Activated naive CD8-positive, alpha-beta T cell treated with anti-CD3 and anti-CD28 coated beads, Interleukin-2, amount 50 U/mL, for 24 hours (primary cell): ENCODE data around the gene PLCB2.

ENCODE experiments used
- ATAC-seq: fragments of 150-1000 bp; cut with Tn5 transposase; one replicate; pipeline ENCODE4 v1.10.0; 2021
- DNase-seq: peaks from one replicate; pipeline ENCODE4 v3.0.0; 2021
- H3K27ac Mint-ChIP-seq: one replicate; pipeline ENCODE4 v1.8.0; 2021; ENCODE audit warnings: mild to moderate bottlenecking, mixed read lengths
- H3K27me3 Mint-ChIP-seq: one replicate; pipeline ENCODE4 v1.8.0; 2021; ENCODE audit warnings: mixed read lengths
- H3K36me3 Mint-ChIP-seq: one replicate; pipeline ENCODE4 v1.8.0; 2021; ENCODE audit warnings: low read depth, mixed read lengths
- H3K4me1 Mint-ChIP-seq: one replicate; pipeline ENCODE4 v1.8.0; 2021; ENCODE audit warnings: mixed read lengths
- H3K4me3 Mint-ChIP-seq: one replicate; pipeline ENCODE4 v1.8.0; 2021; ENCODE audit warnings: mild to moderate bottlenecking, moderate library complexity, mixed read lengths
- H3K9me3 Mint-ChIP-seq: one replicate; pipeline ENCODE4 v1.8.0; 2021; ENCODE audit warnings: mixed read lengths

PLCB2 gene

DNA sequence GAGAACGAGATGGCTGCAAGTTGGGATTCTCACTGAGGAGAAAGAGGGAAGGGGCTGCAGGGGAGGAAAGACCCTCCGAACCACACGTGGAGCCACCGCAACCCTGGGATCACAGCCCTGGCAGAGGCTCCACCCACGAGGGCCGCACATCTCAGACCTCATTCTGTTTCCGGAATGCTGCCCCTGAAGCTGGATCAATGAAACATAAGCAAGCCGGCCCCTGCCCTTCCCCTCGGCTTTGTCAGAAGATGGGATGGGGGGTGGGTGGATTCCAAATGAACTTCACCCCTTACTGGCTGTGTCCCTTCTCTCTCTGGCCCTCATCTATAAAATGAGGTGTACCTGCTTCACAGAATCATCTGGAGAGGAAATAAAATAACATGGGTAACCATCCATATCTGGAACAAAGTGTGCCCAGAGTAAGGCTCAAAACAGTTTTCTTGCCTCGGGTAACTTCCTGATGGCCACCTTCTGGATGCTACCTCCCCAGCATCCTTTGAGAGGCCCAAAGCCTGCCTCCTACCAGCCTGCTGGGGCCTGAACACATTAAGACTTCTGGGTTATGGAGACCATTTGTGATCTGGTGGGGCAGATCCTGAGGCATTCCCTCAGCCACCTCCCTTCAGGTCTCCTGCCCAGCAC is 37.6 kb upstream of the PLCB2 start:
- DNase-seq: no peak
- H3K27ac Mint-ChIP-seq: no peak overlapping the region
- no peaks in the 10 kb centered on the region for H3K36me3 Mint-ChIP-seq
- no peaks in the 10 kb centered on the region for H3K4me1 Mint-ChIP-seq
- H3K9me3 Mint-ChIP-seq: no peaks in the 10 kb centered on the region
- no peaks in the 10 kb centered on the region for H3K27me3 Mint-ChIP-seq
- ATAC-seq: no peak
- no peak overlapping the region for H3K4me3 Mint-ChIP-seq

- Mint-ChIP-seq H3K4me3 (no peak overlapping the region), H3K4me1 (no peaks in the 10 kb centered on the region), H3K9me3 (no peaks in the 10 kb centered on the region), H3K27ac (no peak overlapping the region), H3K36me3 (no peaks in the 10 kb centered on the region), H3K27me3 (no peaks in the 10 kb centered on the region)
- peak; percentile 71 for DNase-seq
- ATAC-seq: peak; percentile 58
Measured at GRCh38 chr15:40344631-40345120, 36.9 kb upstream of the PLCB2 start.

DNA sequence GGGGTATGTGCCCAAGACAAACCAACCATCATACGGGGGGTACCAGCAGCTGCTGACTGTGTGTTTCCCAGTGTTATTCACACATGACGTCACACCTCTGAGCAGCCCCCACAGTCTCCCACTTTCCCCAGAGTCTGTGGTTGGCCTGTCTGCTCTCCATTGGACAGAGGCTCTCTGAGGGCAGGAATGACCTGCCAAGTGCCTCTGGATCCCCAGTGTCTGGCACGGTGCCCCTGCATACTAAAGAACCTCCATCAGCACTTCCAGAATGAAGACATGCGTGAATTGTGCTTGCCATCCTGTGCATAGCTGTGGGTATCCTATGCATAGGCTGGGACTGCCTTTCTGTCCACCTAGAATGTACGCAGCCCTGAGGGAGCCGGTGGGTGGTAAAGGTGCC is 36.5 kb upstream of the PLCB2 start:
- DNase-seq (no peak), ATAC-seq (no peak)
- Mint-ChIP-seq H3K27me3 (no peaks in the 10 kb centered on the region), H3K27ac (no peak overlapping the region), H3K4me1 (no peaks in the 10 kb centered on the region), H3K36me3 (no peaks in the 10 kb centered on the region), H3K9me3 (no peaks in the 10 kb centered on the region), H3K4me3 (no peak overlapping the region)

DNA sequence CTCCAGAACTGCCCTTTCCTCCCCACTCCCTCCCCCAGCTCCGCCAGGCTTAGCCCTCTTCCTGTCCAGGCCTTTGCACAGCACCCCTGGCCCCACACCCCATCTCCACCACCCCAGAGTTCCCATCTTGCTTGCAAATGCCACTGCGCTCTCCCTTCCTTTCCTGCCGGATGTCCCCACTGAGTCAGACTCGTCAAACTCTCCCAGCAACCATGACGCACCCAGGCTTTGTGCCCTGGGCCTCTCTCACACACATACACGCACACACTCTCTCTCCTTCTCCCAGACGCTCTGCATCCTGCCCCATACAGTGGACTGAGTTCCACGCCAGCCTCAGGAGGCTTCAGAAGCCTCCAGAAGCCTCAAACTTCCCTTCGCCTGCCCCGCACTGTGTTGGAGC is 35.8 kb upstream of the PLCB2 start:
- Mint-ChIP-seq H3K27ac (no peak overlapping the region), H3K4me1 (no peaks in the 10 kb centered on the region), H3K4me3 (no peak overlapping the region), H3K36me3 (no peaks in the 10 kb centered on the region), H3K27me3 (no peaks in the 10 kb centered on the region), H3K9me3 (no peaks in the 10 kb centered on the region)
- DNase-seq (no peak), ATAC-seq (no peak)

DNA sequence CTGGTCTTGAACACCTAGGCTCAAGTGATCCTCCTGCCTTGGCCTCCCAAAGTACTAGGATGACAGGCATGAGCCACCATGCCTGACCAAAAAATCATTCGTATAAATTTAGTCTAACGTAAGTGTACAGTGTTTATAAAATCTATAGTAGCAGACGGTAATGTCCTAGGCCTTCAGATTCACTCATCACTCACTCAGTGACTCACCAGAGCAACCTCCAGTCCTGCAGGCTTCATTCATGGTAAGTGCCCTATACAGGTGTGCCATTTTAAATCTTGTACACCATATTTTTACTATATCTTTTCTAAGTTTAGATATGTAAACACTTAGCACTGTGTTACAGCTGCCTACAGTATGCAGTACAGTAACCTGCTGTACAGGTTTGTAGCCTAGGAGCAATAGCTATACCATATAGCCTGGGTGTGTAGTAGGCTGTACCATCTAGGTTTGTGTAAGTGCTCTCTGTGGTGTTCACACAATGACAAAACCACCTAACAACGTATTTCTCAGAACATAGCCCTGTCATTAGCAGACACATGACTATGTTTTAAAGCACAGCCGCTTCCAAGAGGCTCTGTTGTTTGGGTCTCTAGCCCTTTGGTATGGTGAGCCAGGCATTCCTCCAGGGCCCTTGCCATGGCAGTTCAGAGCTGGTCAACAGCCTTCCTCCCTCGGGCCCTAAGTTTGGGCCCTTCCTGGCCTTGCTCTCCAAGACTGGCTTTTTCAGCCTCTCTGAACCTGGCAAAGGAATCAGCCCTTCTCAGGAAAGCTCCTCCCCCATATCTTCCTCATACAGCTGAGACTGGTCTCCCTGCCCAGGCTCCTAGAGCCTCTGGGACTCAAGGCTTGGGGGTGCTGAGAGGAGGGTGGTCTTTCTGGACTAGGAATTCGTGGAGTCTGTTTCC is 34.9 kb upstream of the PLCB2 start:
- no peak for ATAC-seq
- Mint-ChIP-seq H3K4me1 (peaks cover 2% of the 10 kb centered on the region), H3K4me3 (no peak overlapping the region), H3K27ac (no peak overlapping the region), H3K9me3 (no peaks in the 10 kb centered on the region), H3K36me3 (no peaks in the 10 kb centered on the region), H3K27me3 (no peaks in the 10 kb centered on the region)
- DNase-seq: no peak

DNA sequence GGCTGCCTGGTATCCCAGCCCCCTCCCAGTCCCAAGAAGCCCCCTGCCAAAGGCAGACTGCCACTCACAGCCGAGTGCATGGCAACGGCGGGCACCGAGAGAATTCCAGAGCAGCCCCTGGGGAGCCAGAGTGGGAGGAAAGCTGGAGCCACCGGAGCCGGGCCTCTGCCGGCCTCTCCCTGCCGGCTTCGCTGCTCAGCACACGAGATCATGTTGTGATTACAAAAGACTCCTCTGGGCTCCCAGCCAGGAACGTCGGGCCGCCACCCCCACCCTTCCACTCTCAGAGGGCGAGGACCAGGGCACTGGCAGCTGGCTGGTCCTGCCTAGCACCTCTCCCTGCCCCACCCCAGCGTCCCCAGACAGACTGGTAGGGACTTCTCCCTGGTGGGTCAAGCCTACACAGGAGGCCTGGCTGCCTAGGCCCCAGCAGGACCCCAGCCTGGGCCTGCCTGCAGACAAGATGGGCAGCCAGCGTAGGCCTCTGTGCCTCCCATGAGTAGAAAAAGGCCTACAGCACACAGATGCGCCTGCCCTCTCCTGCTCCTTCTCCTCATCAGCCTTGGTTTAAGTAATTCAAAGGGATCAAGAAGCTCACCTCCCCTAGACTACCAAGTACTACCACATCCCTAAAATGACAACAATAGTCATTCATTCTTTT is 33.1 kb upstream of the PLCB2 start, which contains the start of gene CCDC9B:
TSS of gene CCDC9B (minus strand) at position 200 of the 661 bp plus-strand sequence. CDS start at position 80, 120 bp downstream.
- DNase-seq (no peak), ATAC-seq (no peak)
- peaks cover 2% of the 10 kb centered on the region for H3K4me1 Mint-ChIP-seq
- H3K27ac Mint-ChIP-seq: no peak within 1 kb of the TSS
- no peaks in the 10 kb centered on the region for H3K27me3 Mint-ChIP-seq
- H3K36me3 Mint-ChIP-seq: no peaks in the 10 kb centered on the region
- no peak within 1 kb of the TSS for H3K4me3 Mint-ChIP-seq
- no peaks in the 10 kb centered on the region for H3K9me3 Mint-ChIP-seq

GRCh38 chr15:40340038-40340739 is 32.5 kb upstream of the PLCB2 start:
- no peak for DNase-seq
- no peak overlapping the region for H3K4me3 Mint-ChIP-seq
- peaks cover 2% of the 10 kb centered on the region for H3K4me1 Mint-ChIP-seq
- no peak overlapping the region for H3K27ac Mint-ChIP-seq
- H3K9me3 Mint-ChIP-seq: no peaks in the 10 kb centered on the region
- no peaks in the 10 kb centered on the region for H3K36me3 Mint-ChIP-seq
- no peak for ATAC-seq
- H3K27me3 Mint-ChIP-seq: no peaks in the 10 kb centered on the region

GRCh38 chr15:40339621-40339945 is 31.8 kb upstream of the PLCB2 start:
- H3K9me3 Mint-ChIP-seq: no peaks in the 10 kb centered on the region
- DNase-seq: no peak
- H3K4me1 Mint-ChIP-seq: peaks cover 4% of the 10 kb centered on the region
- no peaks in the 10 kb centered on the region for H3K36me3 Mint-ChIP-seq
- no peak overlapping the region for H3K4me3 Mint-ChIP-seq
- H3K27me3 Mint-ChIP-seq: no peaks in the 10 kb centered on the region
- H3K27ac Mint-ChIP-seq: no peak overlapping the region
- no peak for ATAC-seq

DNA sequence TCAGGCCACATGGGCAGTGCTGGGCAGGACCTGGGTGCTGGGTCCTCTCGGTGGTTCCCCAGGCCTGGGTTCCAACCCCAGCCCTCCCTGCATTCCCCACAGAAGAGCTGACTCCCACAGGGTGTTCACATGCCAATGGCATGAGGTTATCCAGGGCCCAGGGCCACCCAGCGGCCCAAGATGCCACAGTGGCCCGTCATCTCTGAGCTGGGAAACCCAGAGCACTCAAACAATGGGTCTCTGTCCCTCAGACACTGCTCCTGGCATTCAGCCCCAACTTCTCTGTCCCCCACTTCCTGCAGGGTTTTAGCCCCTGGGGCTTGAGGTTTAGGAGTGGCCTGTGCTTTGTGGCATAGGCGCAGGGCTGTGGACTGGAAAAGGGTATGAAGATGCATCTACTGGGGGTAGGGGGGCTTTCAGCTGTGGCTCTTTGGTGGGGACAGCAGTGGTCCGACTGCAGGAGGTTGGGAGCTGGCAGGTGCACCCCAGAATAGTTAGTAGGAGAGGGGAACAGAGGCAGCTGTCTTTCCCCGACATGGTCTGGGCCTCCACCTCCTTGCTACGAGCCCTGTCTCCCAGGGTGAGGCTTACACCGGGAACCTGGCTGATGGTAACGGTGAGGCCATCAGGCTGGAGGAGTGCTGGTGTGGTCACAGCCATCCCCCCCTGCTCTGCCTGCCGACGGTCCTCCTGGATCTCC is 31.3 kb upstream of the PLCB2 start:
- Mint-ChIP-seq H3K27ac (no peak overlapping the region), H3K36me3 (no peaks in the 10 kb centered on the region), H3K9me3 (no peaks in the 10 kb centered on the region), H3K4me3 (no peak overlapping the region), H3K4me1 (peaks cover 9% of the 10 kb centered on the region), H3K27me3 (no peaks in the 10 kb centered on the region)
- ATAC-seq (no peak), DNase-seq (no peak)

DNA sequence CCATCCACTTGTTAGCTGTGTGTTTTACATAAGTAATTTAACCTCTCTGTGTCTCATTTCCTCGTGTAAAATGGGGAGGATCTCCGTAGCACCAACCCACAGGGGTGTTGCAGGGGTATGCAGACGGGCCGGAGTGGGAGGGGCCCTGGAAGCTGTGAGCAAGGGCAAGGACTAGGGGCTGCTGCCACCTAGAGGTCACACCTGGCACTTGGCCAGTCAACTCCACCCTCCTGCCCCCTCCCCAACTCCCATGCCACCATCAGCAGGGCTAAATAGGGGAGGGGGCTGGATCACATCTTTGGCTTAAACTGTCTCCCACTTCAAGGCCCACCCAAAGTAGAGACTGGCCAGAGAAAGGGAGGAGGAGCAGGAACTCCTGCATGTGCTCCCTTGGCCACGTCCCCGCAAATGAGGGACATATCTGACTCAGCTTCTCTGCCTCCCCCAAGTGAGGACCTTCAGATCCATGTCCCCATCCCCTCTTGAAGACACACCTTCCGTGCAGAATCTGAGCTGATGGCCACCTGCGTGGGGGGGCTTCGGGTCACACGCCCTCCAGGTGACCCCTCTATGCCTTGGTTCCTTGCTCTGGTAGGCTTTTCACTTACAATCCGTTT is 30.4 kb upstream of the PLCB2 start:
- Mint-ChIP-seq H3K4me1 (peaks cover 14% of the 10 kb centered on the region), H3K9me3 (no peaks in the 10 kb centered on the region), H3K27me3 (no peaks in the 10 kb centered on the region), H3K36me3 (no peaks in the 10 kb centered on the region), H3K27ac (no peak overlapping the region), H3K4me3 (no peak overlapping the region)
- DNase-seq (peak; percentile 85), ATAC-seq (peak; percentile 82)

DNA sequence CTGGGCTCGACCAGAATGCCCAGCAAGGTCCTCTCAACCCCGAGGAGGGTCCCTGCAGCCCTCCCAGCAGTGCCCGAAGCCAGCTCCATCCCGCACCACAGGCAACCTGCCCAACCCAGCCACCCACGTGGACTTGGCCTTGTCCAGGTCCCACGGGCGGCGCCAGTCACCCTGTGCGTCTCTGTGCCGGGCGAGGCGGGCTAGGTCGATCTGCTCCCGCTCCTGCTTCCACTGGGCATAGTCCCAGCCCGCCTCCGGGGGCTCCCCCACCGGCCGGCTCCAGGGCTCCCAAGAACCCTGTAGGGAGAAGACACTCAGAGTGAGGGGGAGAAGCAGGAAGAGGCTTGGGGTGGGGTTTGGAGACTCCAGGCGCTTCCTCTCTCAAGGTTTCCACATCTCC is 29.9 kb upstream of the PLCB2 start:
- Mint-ChIP-seq H3K27ac (no peak overlapping the region), H3K27me3 (no peaks in the 10 kb centered on the region), H3K36me3 (no peaks in the 10 kb centered on the region), H3K4me1 (peaks cover 16% of the 10 kb centered on the region), H3K9me3 (no peaks in the 10 kb centered on the region), H3K4me3 (no peak overlapping the region)
- ATAC-seq: no peak
- DNase-seq: no peak

GRCh38 chr15:40336744-40337122 is 29.0 kb upstream of the PLCB2 start:
- Mint-ChIP-seq H3K4me3 (no peak overlapping the region), H3K4me1 (peaks cover 16% of the 10 kb centered on the region), H3K9me3 (no peaks in the 10 kb centered on the region), H3K27ac (no peak overlapping the region), H3K27me3 (no peaks in the 10 kb centered on the region), H3K36me3 (no peaks in the 10 kb centered on the region)
- peak; percentile 27 for DNase-seq
- no peak for ATAC-seq

DNA sequence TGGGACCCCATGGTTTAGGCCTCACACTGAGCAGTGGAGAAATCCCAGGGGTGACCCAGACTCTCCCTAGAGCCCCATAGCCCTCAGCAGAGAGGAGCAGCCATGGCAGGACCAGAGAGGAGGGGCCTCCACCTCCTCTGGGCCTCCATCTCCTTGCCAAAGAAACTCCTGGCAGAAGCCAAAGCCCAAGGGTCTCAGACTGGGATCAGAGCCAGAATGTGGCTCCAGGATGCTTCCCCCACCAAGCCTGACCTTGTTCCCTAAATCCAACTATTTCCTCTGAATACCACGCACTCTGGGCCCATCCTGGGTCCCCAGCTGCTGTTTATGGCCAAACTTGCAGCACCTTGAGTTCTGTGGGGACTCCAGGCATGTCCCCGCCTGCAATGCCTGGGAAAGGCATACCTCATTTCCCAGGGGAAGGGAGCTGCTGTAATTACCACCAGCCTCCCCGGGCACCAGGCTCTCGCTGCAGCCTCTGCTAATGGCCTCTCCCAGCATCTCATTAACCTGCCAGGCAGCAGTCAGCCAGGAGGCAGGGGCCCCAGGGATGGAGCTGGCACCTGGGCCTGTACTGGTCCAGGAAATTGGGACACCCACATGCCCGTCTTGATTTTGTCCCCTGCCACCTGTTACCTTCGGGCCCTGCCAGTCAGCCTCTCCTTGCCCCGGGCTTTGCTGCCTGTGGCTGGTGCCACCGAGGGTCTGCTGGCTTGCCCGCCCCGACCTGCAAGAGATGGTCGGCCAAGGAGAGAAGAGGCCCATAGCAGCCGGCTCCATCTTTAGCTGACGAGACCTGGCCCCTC is 28.4 kb upstream of the PLCB2 start:
- no peak overlapping the region for H3K4me3 Mint-ChIP-seq
- H3K9me3 Mint-ChIP-seq: no peaks in the 10 kb centered on the region
- DNase-seq (no peak), ATAC-seq (no peak)
- H3K27me3 Mint-ChIP-seq: no peaks in the 10 kb centered on the region
- H3K4me1 Mint-ChIP-seq: peaks cover 16% of the 10 kb centered on the region
- H3K36me3 Mint-ChIP-seq: no peaks in the 10 kb centered on the region
- no peak overlapping the region for H3K27ac Mint-ChIP-seq
